Measurements from ENCODE around the gene MT1G. TPM values are rescaled to one million over a fixed set of nuclear protein-coding genes. Genes with fewer than 3 reads are reported as not detected.
"Not testable (repeated sequence)": the region's sequence is repeated elsewhere in the genome, so short reads cannot be mapped to it uniquely, and the experiment has no call there.

Gene MT1G
- total RNA-seq, 1 experiment from 2014 or later = not detected

DNA sequence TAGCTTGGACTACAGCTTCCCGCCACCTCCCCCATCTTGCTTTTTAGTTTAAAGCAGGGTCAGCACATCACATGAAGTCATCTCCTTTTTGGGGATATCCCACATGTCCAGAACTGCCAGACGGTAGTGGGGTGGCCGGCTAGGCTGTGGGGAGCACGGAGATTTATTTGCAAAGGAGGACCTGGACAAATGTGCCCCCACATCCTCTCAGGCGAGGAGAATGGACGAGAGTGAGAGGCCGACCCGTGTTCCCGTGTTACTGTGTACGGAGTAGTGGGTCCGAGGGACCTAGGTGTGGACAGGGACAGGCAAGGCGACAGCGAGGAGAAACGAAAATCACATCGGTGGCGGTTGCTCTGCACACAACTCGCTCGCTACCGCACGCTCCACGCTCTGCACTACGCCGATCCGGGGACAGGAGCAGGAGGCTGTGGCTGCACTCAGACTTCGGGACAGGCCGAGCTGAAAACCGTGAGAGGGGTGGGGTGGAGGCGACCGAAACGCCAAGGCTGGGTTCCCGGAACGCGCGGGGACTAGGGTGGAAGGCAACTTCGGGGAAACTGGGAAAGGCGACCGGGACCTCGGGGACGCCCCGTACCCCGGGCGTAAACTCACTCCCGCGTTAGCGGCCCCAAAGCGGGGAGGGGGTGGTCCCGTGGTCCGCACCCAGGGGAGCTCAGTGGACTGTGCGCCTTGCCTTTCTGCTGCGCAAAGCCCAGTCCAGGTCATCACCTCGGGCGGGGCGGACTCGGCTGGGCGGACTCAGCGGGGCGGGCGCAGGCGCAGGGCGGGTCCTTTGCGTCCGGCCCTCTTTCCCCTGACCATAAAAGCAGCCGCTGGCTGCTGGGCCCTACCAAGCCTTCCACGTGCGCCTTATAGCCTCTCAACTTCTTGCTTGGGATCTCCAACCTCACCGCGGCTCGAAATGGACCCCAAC is 29.8 kb downstream of the MT1G start, which contains the start of gene MT1A:
MT1A (plus strand) TSS at position 853 of the 937 bp plus-strand sequence; CDS start at position 926, 73 bp downstream.
- DNase-seq (ENCODE audit: low spot score) = no peak

GRCh38 chr16:56636616-56637413 is 31.1 kb downstream of the MT1G start:
- DNase-seq (ENCODE audit: low spot score) = no peak

DNA sequence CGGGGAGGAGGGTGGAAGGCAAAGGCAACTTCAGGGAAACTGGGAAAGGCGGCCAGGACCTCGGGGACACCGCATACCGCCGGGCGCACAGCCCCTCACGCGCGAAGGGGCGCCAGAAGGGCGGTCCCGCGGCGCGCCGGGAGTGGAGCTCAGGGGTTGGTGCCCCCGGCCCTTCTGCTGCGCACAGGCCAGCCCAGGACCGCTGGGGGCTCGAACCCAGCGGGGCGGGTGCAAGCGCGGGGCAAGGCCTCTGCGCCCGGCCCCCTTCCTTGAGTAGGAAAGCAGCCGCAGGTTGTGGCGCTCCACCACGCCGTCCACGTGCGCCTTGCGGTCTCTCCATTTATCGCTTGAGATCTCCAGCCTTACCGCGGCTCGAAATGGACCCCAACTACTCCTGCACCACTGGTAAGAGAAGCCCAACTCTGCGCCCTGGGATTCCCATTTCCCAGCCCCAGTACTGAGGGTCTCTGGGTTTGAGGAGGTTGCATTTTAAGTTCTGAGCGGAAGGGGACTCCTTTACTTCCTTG is 32.4 kb downstream of the MT1G start:
- DNase-seq (ENCODE audit: low spot score) = no peak

GRCh38 chr16:56634715-56635440 is 33.0 kb downstream of the MT1G start:
- no peak for DNase-seq (ENCODE audit: low spot score)

GRCh38 chr16:56633535-56633934 is 34.3 kb downstream of the MT1G start:
- DNase-seq (ENCODE audit: low spot score) = no peak

- DNase-seq (ENCODE audit: low spot score) = no peak
Measured at GRCh38 chr16:56632848-56633365, 35.0 kb downstream of the MT1G start.

- no peak for DNase-seq (ENCODE audit: low spot score)
Measured at GRCh38 chr16:56632156-56632847, 35.6 kb downstream of the MT1G start, which contains the start of gene MT1M. Gene MT1M, plus strand, starts transcription at chr16:56632659. Its CDS starts 73 bp downstream, at chr16:56632732.

DNA sequence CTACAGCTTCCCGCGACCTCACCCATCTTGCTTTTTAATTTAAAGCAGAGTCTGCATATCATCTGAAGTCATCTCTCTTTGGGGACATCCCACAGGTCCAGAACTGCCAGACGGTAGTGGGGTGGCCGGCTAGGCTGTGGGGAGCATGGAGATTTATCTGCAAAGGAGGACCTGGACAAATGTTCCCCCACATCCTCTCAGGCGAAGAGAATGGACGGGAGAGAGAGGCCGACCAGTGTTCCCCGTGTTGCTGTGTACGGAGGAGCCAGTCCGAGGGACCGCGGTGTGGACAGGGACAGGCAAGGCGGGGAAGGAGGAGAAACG is 36.1 kb downstream of the MT1G start:
- no peak for DNase-seq (ENCODE audit: low spot score)

DNA sequence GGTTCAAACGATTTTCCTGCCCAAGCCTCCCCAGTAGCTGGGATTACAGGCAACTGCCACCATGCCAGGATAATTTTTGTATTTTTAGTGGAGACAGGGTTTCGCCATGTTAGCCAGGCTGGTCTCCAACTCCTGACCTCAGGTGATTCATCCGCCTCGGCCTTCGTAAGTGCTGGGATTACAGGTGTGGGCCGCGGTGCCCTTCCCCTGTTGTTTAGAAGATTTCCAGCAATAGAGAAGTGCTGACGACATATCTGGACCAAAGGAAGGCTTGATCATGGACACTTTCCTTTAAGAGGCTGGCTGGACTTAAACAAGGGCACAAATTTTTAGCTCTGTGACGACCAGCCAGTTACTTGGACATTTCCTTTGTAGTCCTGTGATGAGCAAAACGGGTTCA is 36.7 kb downstream of the MT1G start:
- no peak for DNase-seq (ENCODE audit: low spot score)

GRCh38 chr16:56630134-56630533 is 37.7 kb downstream of the MT1G start:
- DNase-seq (ENCODE audit: low spot score) = no peak

- DNase-seq (ENCODE audit: low spot score) = no peak
Measured at GRCh38 chr16:56629531-56629930, 38.3 kb downstream of the MT1G start.

- DNase-seq (ENCODE audit: low spot score) = no peak
Measured at GRCh38 chr16:56628486-56629350, 39.1 kb downstream of the MT1G start.

DNA sequence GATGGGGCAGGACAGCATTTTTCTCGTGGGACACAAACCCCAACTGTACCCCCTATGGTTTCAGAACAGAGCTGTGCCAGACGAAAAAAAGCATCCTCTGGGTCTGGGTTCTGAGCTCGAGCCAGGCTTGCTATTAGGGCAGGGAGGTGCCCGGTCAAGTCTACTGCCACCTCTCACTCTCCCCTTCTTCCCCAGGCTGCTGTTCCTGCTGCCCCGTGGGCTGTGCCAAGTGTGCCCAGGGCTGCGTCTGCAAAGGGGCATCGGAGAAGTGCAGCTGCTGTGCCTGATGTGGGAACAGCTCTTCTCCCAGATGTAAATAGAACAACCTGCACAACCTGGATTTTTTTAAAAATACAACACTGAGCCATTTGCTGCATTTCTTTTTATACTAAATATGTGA is 41.2 kb downstream of the MT1G start:
- DNase-seq (ENCODE audit: low spot score) = no peak

- no peak for DNase-seq (ENCODE audit: low spot score)
Measured at GRCh38 chr16:56625943-56626654, 41.8 kb downstream of the MT1G start.

GRCh38 chr16:56625140-56625942 is 42.5 kb downstream of the MT1G start, which contains the start of gene MT1E:
Gene MT1E, plus strand, starts transcription at chr16:56625781. Its CDS starts 71 bp downstream, at chr16:56625852.
- DNase-seq (ENCODE audit: low spot score) = no peak

GRCh38 chr16:56623637-56624036 is 44.2 kb downstream of the MT1G start:
- DNase-seq (ENCODE audit: low spot score) = no peak

- DNase-seq (ENCODE audit: low spot score) = not testable (repeated sequence)
Measured at GRCh38 chr16:56623184-56623583, 44.7 kb downstream of the MT1G start.
